Uterus (tissue), 4 donors: ENCODE results near the gene CDH12. TPM values are rescaled to one million over a fixed set of nuclear protein-coding genes. Genes with fewer than 3 reads are reported as not detected.

ENCODE experiments used
- DNase-seq, 2 donors: peaks; one replicate each; pipeline ENCODE4 v3.0.0-alpha.2; 2019 to 2020
- H3K27ac ChIP-seq, 2 donors: fragments of 200-600 bp; sonication (generic); 1 replicate in 1 of 2; 2 replicates in 1 of 2; pipeline ENCODE4 v1.5.1; 2016 to 2018
- H3K27me3 ChIP-seq, 2 donors: fragments of 200-600 bp; sonication (generic); one replicate each; pipeline ENCODE4 v1.5.1; 2018 to 2019; ENCODE audit warnings: control low read depth in 1 of 2
- H3K36me3 ChIP-seq, 2 donors: fragments of 200-600 bp; sonication (generic); one replicate each; pipeline ENCODE4 v1.5.1; 2019; ENCODE audit warnings: control low read depth in 1 of 2
- H3K4me1 ChIP-seq, 2 donors: fragments of 200-600 bp; sonication (generic); one replicate each; pipeline ENCODE4 v1.5.1; 2018 to 2019; ENCODE audit warnings: control low read depth in 1 of 2
- H3K4me3 ChIP-seq, 2 donors: fragments of 200-600 bp; sonication (generic); 1 replicate in 1 of 2; 2 replicates in 1 of 2; pipeline ENCODE4 v1.5.1; 2018 to 2019; ENCODE audit warnings: mild to moderate bottlenecking in 1 of 2
- H3K9me3 ChIP-seq, 2 donors: fragments of 200-600 bp; sonication (generic); one replicate each; pipeline ENCODE4 v1.5.1; 2019; ENCODE audit warnings: control low read depth in 1 of 2
- CTCF ChIP-seq, 4 experiments: fragments of 200-600 bp in 2 of 4; fragments of 450-650 bp in 2 of 4; sonication (generic) in 2 of 4; IDR thresholded peaks; one replicate each; pipeline ENCODE4 v1.5.1; 2016 to 2019; ENCODE audit warnings: antibody characterized with exemption in 4 of 4, mild to moderate bottlenecking in 2 of 4, moderate library complexity in 1 of 4
- POLR2A ChIP-seq, 2 donors: fragments of 450-650 bp; IDR thresholded peaks; one replicate each; pipeline ENCODE4 v1.6.1; 2016; ENCODE audit warnings: antibody characterized with exemption in 2 of 2, mild to moderate bottlenecking in 1 of 2, moderate library complexity in 1 of 2
- intact Hi-C: fragments of 100-400 bp; cut with DNase I; formaldehyde crosslinking; loops from one replicate; pipeline ENCODE4 v1.15.1; 2023; ENCODE audit warnings: low total_unique reads
- total RNA-seq, 4 donors: library from RNA; depleted of rRNA in 3 of 4; stranded (reverse); fragments of >200 nt in 3 of 4; gene quantifications; one replicate each; pipeline versions ENCODE4 v1.1.0 to v1.2.4, GENCODE V29; 2014 to 2023
- donor health status: DM: yes; HTN: yes; CAD: no.

The CDH12 gene
- total RNA-seq, 4 donors from 2014 or later = 0.37 to 2.0 TPM; not detected in 2

DNA sequence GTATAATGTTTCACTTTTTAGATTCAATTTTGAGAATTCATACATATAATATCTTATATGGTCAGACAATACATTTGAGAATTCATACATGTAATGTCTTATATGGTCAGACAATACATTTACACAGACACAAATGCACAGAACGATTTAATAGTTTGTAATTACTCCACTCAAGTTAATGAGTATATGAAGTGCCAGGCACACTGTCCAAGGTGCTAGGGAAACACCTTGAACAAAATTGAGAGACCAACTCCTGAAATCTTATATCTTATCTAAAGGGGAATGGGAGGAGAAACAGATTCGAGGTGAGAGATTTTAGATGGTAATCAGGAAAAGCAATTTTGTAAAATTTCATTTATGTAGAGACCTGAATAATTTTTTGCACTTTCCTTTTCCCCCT is 994.7 kb downstream of the CDH12 start:
- Histone ChIP-seq H3K4me1 (no peaks in the 10 kb centered on the region), H3K4me3 (no peak overlapping the region), H3K9me3 (no peaks in the 10 kb centered on the region), H3K27ac (no peak overlapping the region), H3K36me3 (no peaks in the 10 kb centered on the region), H3K27me3 (no peaks in the 10 kb centered on the region)
- intact Hi-C loops = no loop called here
- DNase-seq = no peak
- TF ChIP-seq POLR2A (IDR thresholded peaks at IDR 0.05) (no peak), CTCF (IDR thresholded peaks at IDR 0.05) (no peak)

GRCh38 chr5:21856987-21857386 is 996.2 kb downstream of the CDH12 start:
- DNase-seq = no peak
- H3K36me3 ChIP-seq = no peaks in the 10 kb centered on the region
- no peaks in the 10 kb centered on the region for H3K27me3 ChIP-seq
- no peak overlapping the region for H3K27ac ChIP-seq
- TF ChIP-seq POLR2A (IDR thresholded peaks at IDR 0.05) = no peak
- no peak for TF ChIP-seq CTCF (IDR thresholded peaks at IDR 0.05)
- no peak overlapping the region for H3K4me3 ChIP-seq
- H3K4me1 ChIP-seq = no peaks in the 10 kb centered on the region
- no peaks in the 10 kb centered on the region for H3K9me3 ChIP-seq
- intact Hi-C loops = no loop called here

- H3K4me3 ChIP-seq = no peak overlapping the region
- H3K36me3 ChIP-seq = no peaks in the 10 kb centered on the region
- no peak for TF ChIP-seq CTCF (IDR thresholded peaks at IDR 0.05)
- H3K27me3 ChIP-seq = no peaks in the 10 kb centered on the region
- H3K9me3 ChIP-seq = no peaks in the 10 kb centered on the region
- no peak overlapping the region for H3K27ac ChIP-seq
- no peak for DNase-seq
- no peaks in the 10 kb centered on the region for H3K4me1 ChIP-seq
- intact Hi-C loops = no loop called here
These were observed 1005.8 kb downstream of the CDH12 start for GRCh38 chr5:21847300-21847699.

- no peak for DNase-seq
- Histone ChIP-seq H3K4me3 (no peak overlapping the region), H3K36me3 (no peaks in the 10 kb centered on the region), H3K4me1 (no peaks in the 10 kb centered on the region), H3K27me3 (no peaks in the 10 kb centered on the region), H3K9me3 (no peaks in the 10 kb centered on the region), H3K27ac (no peak overlapping the region)
- TF ChIP-seq POLR2A (IDR thresholded peaks at IDR 0.05) (no peak), CTCF (IDR thresholded peaks at IDR 0.05) (no peak)
- intact Hi-C loops = no loop called here
These were observed 1008.2 kb downstream of the CDH12 start for GRCh38 chr5:21844960-21845359.

DNA sequence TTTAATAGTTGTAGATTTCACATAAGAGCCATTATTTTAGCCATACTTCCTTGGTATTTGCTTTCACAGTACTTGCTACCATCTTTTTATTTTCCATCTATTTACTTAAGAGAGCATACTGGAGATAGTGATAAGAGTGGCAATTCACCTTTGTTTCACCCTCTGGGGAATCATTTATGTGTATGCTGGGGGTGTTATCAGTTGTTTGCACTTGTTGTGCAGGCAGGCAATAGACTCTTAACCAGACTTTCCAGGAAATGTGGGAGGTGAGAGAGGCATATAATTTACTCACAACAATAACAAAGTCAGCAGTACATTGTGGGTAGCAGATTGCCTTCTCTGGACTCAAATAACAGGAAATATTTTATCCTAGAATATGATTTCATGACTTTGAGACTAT is 1018.3 kb downstream of the CDH12 start:
- H3K27me3 ChIP-seq = no peaks in the 10 kb centered on the region
- no peaks in the 10 kb centered on the region for H3K9me3 ChIP-seq
- no peak overlapping the region for H3K4me3 ChIP-seq
- intact Hi-C loops = no loop called here
- TF ChIP-seq POLR2A (IDR thresholded peaks at IDR 0.05) (no peak), CTCF (IDR thresholded peaks at IDR 0.05) (no peak)
- DNase-seq = no peak
- no peak overlapping the region for H3K27ac ChIP-seq
- no peaks in the 10 kb centered on the region for H3K4me1 ChIP-seq
- H3K36me3 ChIP-seq = no peaks in the 10 kb centered on the region
